ENCODE results near the gene CSTPP1.
"Not testable (repeated sequence)": the region's sequence is repeated elsewhere in the genome, so short reads cannot be mapped to it uniquely, and the experiment has no call there.

The CSTPP1 gene

GRCh38 chr11:47035108-47035507, 98.5 kb downstream of the CSTPP1 start:
- DNase-seq (ENCODE audit: low read depth in 2 of 3, low spot score in 2 of 3): no peak

DNA sequence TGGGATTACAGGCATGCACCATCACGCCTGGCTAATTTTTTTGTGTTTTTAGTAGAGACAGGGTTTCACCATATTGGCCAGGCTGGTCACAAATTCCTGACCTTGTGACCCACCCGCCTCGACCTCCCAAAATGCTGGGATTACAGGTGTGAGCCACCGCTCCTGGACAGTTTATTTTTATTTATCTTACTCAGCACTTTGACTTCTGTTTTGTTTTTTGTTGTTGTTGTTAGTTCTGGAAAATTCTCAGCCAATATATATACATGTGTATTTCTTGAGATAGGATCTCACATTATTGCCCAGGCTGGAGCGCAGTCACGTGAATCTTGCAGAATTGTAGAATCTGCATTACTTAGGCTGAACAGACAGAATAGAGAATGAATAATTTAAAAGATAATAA, 107.6 kb downstream of the CSTPP1 start:
- DNase-seq (ENCODE audit: low read depth in 2 of 3, low spot score in 2 of 3): no peak

GRCh38 chr11:47047972-47048371, 111.4 kb downstream of the CSTPP1 start:
- no peak for DNase-seq (ENCODE audit: low read depth in 2 of 3, low spot score in 2 of 3)

- DNase-seq (ENCODE audit: low read depth in 2 of 3, low spot score in 2 of 3): no peak
Measured at GRCh38 chr11:47050284-47050683, 113.7 kb downstream of the CSTPP1 start.

GRCh38 chr11:47051217-47051616, 114.7 kb downstream of the CSTPP1 start:
- DNase-seq (ENCODE audit: low read depth in 2 of 3, low spot score in 2 of 3): no peak

DNA sequence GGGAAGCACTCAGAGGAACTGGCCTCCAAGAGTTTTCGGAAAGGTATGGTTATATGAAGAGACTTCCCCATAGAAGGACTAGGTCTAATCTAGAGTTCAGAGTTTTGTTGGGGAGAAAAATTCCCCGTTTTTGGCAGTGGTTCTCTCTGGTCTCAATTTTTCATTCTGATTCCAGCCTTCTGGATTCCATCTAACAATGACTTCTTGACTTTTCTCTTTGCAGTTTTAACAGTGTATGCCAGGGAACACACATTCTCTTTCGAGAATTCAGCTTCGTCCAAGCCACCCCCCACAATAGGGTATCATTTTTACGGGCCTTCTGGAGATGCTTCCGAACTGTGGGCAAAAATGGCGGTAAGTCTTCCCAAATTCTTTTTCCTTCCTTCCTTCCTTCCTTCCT, 115.6 kb downstream of the CSTPP1 start:
- DNase-seq (ENCODE audit: low read depth in 2 of 3, low spot score in 2 of 3): no peak

- no peak for DNase-seq (ENCODE audit: low read depth in 2 of 3, low spot score in 2 of 3)
Measured at GRCh38 chr11:47052576-47052975, 116.0 kb downstream of the CSTPP1 start.

- no peak for DNase-seq (ENCODE audit: low read depth in 2 of 3, low spot score in 2 of 3)
Measured at GRCh38 chr11:47055534-47055933, 119.0 kb downstream of the CSTPP1 start.

DNA sequence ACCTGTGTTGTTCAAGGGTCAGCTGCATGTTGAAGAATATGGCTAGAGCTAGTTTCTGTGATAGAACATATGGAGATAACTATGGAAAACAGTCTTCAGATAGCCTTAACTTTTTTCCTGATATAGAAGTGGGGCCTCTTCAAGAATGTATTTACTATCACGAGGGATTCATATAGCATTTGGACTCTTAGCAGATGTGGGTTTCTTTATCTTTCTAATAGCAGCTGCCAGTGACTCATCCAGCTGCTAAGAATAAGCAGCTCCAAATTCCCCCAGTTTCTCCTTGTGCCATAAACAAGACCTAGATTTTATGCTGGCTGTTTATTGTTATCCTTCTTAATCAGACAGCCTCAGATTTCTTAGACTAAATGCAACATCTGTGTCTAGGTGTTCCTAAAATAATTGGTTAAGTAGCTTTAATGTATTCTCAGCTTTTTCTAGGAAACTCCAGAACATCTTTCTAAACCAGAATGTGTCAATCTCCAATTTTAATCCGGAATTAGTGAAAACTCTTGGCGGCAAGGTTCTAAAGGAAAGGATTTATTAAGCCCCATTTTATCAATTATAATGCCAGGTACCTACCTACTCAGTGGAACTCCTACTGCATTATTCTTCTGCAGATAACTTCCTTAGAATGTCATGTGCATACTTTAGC, 119.8 kb downstream of the CSTPP1 start:
- no peak for DNase-seq (ENCODE audit: low read depth in 2 of 3, low spot score in 2 of 3)

DNA sequence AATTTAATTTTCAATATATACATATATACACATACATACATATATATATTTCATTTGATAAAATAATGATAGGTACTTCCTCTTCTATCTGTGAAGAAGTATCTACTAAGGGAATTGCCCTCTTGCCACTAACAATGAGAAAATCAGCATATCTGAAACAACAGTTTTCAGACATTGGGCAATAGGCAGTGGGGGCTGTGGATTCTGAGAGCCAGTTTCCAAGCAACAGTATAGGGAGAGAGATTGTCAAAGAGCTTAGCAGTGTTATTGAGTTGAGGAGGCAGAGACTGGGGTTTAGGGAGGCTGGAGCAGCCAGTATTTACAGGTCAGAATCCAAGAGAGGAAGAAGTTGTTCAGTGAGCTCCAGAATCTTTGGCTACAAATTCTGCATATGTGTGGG, 120.8 kb downstream of the CSTPP1 start:
- DNase-seq (ENCODE audit: low read depth in 2 of 3, low spot score in 2 of 3): no peak

DNA sequence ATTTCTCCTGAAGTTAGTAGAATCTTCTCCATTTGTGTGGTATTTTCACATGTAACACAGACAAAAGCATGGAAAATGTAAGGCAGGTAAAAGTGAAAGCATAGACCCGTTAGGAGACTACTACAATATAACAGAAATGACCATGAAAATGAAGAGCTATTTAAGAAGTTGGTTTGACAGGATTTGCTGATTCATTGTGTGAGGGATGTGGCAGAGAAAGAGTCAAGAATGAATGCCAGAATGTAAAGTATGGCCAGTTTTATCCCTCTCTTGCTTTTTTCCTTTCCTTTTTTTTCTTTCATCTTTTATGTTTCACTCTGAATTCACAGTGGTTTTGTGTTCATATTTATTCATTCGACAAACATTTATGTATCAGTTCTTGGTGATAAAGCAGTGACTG, 124.2 kb downstream of the CSTPP1 start:
- DNase-seq (ENCODE audit: low read depth in 2 of 3, low spot score in 2 of 3): no peak

DNA sequence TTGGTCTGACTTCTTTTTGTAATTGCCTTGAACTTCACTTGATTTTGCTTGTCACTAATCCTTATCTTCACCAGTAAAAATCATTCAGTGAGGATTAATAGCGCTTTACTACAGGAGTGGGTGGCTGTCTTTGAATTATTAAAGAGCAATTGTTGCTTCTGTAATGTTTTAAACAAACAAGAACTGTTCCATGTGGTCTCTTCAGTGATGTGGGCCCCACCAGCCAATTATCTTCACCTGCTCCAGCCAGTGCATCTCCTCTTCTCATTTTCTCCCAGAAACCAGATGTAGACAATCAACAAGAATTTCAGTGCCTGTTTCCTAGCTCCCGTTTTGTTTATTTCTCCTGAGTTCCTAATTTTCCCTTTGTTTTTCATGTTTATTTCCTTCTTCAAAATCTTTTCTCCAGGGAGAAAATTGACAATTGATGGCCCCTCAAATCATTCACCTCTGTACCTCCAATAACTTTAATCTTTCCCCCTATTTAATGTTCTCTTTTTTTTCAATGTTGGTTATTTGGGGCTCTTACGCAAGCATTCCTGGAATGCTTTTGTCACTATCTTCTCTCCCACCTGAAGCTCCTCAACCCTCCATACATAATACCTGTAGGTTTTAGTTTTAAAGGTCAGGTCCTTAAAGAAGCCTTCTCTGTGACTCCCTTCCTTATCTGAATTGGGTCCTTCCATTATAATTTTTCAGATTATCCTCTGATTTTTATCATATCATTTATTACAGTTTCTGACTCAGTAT, 125.0 kb downstream of the CSTPP1 start:
- no peak for DNase-seq (ENCODE audit: low read depth in 2 of 3, low spot score in 2 of 3)

- DNase-seq (ENCODE audit: low read depth in 2 of 3, low spot score in 2 of 3): no peak
Measured at GRCh38 chr11:47062736-47063135, 126.2 kb downstream of the CSTPP1 start.

- no peak for DNase-seq (ENCODE audit: low read depth in 2 of 3, low spot score in 2 of 3)
Measured at GRCh38 chr11:47067401-47067800, 130.8 kb downstream of the CSTPP1 start.

DNA sequence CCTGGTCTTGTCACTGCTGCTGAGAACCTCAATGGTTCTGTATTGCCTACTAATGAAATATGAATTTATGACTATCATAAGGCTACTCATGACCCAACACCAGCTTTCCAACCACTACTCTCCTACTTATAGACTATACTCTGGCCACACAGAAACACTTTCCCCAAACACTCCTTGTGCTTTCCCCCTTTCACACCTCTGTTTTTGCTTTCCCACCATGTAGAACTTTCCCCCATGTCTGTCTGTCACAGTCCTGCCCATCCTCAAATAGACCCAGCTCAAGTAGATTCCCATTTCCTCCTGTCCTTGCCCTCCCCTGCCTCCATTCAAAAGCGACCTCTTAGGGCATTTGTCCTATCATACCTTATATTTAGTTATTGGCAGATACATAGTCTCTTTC, 134.2 kb downstream of the CSTPP1 start:
- no peak for DNase-seq (ENCODE audit: low read depth in 2 of 3, low spot score in 2 of 3)

DNA sequence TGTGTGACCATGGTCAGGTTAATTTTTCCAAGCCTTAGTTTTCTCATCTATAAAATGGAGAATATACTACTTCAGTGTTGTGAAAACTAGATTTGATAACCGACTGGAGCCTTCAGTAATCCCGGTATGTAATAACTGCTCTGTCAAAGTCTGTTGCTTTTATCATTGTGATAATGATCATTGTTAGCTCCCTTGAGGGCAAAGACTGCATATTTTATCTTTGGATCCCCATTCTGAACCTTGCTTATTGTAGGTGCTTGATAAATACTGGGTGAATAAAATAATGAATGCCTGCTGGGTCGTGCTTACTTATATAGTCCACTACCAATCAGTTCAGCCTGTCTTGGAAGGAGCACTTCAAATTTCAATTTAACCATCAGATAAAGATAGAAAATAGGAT, 134.8 kb downstream of the CSTPP1 start:
- no peak for DNase-seq (ENCODE audit: low read depth in 2 of 3, low spot score in 2 of 3)

- no peak for DNase-seq (ENCODE audit: low read depth in 2 of 3, low spot score in 2 of 3)
Measured at GRCh38 chr11:47071791-47072261, 135.3 kb downstream of the CSTPP1 start.

DNA sequence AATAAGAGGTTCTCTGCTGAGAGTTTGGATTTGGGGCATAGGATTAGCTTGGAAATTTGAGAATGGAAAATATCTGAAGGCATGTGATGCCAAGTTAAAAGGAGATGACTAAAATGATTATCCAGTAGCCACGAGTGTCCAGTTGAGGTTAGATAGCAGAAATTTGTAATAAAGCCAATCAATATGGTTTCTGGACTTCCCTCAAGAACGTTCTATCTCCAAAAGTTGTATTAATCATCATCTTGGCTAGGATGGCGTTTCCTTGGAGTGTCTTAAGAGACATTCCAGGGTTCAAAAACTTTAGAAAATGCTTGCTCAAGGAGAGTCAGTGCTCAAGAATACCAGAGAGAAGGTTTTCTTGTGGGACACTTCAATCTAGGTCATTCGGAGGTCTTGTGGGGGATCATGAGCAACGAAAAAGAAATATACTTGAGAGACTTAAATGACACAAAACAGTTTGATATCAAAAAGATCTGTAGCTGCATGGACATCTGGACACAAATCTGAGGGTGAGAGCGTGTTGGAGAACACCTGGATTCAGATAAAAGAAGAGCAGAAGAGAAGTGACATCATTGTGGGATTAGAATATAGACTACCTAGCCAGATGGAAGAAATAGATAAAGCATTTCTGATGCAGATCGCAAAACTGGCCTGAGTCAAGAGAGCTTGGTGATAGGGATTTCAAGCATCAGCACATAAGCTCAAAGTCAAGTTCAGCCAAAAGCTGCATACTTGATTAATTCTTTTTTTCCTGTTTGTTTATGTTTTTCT, 142.4 kb downstream of the CSTPP1 start:
- no peak for DNase-seq (ENCODE audit: low read depth in 2 of 3, low spot score in 2 of 3)

DNA sequence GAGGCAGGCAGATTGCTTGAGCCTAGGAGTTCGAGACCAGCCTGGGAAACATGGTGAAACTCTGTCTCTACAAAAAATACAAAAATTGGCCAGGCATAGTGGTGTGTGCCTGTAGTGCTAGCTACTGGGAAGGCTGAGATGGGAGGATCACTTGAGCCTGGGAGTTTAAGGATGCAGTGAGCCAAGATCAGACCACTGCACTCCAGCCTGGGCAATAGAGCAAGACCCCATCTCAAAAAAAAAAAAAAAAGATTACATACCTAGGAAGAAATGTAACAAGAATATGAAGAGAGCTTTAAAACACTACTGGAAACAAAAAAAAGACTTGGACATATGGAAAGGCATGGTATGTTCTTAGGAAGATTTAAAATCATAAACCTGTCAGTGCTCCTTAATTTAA, 144.2 kb downstream of the CSTPP1 start:
- DNase-seq (ENCODE audit: low read depth in 2 of 3, low spot score in 2 of 3): not testable (repeated sequence)

DNA sequence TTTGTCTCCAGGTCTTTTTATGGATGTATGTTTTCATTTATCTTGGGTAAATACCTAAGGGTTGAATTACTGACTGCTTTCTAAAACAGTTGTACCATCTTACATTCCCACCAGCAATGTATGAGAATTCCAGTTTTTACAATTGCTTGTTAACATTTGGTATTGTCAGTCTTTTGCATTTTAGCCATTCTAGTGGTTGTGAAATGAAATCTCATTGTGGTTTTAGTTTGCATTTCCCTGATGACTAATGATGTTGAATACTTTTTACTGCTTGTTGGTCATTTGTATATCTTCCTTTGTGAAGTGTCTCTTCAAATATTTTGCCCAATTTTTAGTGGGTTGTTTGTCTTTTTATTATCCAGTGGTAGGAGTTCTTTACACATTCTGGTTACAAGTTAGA, 147.4 kb downstream of the CSTPP1 start:
- no peak for DNase-seq (ENCODE audit: low read depth in 2 of 3, low spot score in 2 of 3)

GRCh38 chr11:47087801-47088200, 151.2 kb downstream of the CSTPP1 start:
- DNase-seq (ENCODE audit: low read depth in 2 of 3, low spot score in 2 of 3): no peak

DNA sequence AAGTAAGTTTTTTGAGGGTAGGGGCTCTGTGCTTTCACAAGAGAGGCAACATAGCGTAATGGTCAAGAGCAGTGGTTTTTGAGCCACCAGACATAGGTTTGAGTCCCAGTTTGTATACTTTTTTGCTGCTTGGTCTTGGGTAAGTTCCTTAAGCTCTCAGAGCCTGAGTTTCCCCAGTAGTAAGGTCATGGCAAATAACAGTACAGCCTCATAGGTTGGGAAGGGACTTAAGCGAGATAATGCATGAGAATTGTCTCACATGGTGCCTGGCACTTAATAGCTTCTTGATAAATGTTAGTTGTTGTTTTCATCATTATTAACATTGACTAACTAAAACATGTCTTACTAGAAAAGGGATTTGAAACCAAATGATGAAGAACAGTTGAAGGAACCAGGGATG, 157.0 kb downstream of the CSTPP1 start:
- DNase-seq (ENCODE audit: low read depth in 2 of 3, low spot score in 2 of 3): no peak

Measured in activated CD8-positive, alpha-beta memory T cell treated with anti-CD3 and anti-CD28 coated beads for 48 hours (primary cell).